ENCODE data around the gene SERPINB3.
"Not testable (repeated sequence)": the region's sequence is repeated elsewhere in the genome, so short reads cannot be mapped to it uniquely, and the experiment has no call there.

The SERPINB3 gene

GRCh38 chr18:63644694-63645093 is 17.0 kb downstream of the SERPINB3 start:
- not testable (repeated sequence) for DNase-seq

GRCh38 chr18:63644142-63644541 is 17.6 kb downstream of the SERPINB3 start, which contains the start of gene SERPINB4:
SERPINB4 (minus strand) TSS chr18:63644256; CDS start chr18:63643577, 679 bp downstream.
- DNase-seq = not testable (repeated sequence)

GRCh38 chr18:63642668-63643356 is 18.9 kb downstream of the SERPINB3 start:
- not testable (repeated sequence) for DNase-seq

GRCh38 chr18:63641157-63641680 is 20.5 kb downstream of the SERPINB3 start:
- DNase-seq = not testable (repeated sequence)

- no peak for DNase-seq
Observed at GRCh38 chr18:63637703-63638102, 24.0 kb downstream of the SERPINB3 start.

GRCh38 chr18:63627819-63628218 is 33.9 kb downstream of the SERPINB3 start:
- no peak for DNase-seq

- no peak for DNase-seq
Observed at GRCh38 chr18:63626431-63626830, 35.3 kb downstream of the SERPINB3 start.

- DNase-seq = no peak
Observed at GRCh38 chr18:63624863-63625262, 36.8 kb downstream of the SERPINB3 start.

- DNase-seq = no peak
Observed at GRCh38 chr18:63619661-63620060, 42.0 kb downstream of the SERPINB3 start.

- no peak for DNase-seq
Observed at GRCh38 chr18:63617915-63618234, 43.8 kb downstream of the SERPINB3 start.

GRCh38 chr18:63617049-63617914 is 44.4 kb downstream of the SERPINB3 start:
- no peak for DNase-seq

GRCh38 chr18:63613420-63613819 is 48.3 kb downstream of the SERPINB3 start:
- no peak for DNase-seq

- no peak for DNase-seq
Observed at GRCh38 chr18:63606526-63606925, 55.2 kb downstream of the SERPINB3 start.

Data from NCI-H526 treated with DMSO at 0.1 percent for 48 hours (cell line).